HG03439 (cell line): Measurements from ENCODE around the gene REL.
"Not testable (repeated sequence)": the region's sequence is repeated elsewhere in the genome, so short reads cannot be mapped to it uniquely, and the experiment has no call there.

ENCODE experiments used
- ATAC-seq: cut with Tn5 transposase; IDR thresholded peaks from one replicate; pipeline ENCODE4 v1.9.1; 2021; ENCODE audit warnings: mild to moderate bottlenecking, moderate library complexity; ENCODE audit not compliant: unreplicated experiment

Gene REL

DNA sequence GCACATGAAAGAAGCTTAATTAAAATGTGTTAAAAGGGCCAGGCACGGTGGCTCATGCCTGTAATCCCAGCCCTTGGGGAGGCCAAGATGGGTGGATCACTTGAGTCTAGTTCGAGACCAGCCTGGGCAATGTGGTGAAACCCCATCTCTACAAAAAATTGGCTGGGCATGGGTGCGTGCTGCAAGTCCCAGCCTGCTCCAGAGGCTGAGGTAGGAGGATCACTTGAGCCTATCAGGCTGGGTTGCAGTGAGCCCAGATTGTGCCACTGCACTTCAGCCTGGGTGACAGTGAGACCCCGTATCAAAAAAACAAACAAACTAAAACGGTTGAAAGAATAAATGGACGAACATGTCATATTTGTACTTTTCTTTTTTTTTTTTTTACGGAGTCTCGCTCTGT lies 26.0 kb downstream of the REL start:
- ATAC-seq, result no peak

DNA sequence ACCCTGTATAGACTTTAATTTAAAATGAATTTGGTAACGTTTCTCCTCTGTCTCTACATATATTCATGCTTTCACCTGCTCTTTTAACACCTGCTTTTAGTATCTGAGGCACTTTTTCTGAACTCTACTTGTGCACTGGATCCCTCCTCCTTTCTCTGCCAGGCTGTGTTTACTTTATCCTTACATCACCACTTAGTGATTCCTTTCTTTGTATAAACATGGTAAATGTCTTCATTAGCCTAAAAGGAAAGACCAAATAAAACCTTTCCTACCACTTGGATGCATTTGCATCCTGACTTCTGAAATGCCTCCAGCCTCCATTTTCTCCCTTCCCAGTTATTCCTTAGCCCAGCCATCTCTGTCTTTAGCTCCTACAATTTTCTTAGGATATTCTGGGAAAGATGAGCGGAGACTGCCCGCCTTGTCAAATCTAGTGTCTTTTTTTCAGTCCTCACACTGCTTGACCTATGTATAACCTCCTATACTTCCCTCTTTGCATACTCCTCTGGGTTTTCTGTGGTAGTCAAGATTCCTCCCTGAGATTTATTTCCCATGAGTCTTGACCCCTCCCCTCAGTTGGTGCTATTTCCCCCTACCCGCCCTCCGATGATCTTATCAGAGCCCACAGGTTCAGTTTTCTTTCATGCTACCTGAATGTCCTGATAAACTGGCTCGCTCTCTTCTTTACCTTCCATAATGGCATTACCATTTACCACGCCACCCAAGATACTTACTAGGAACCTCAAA lies 44.8 kb downstream of the REL start:
- ATAC-seq, result no peak

DNA sequence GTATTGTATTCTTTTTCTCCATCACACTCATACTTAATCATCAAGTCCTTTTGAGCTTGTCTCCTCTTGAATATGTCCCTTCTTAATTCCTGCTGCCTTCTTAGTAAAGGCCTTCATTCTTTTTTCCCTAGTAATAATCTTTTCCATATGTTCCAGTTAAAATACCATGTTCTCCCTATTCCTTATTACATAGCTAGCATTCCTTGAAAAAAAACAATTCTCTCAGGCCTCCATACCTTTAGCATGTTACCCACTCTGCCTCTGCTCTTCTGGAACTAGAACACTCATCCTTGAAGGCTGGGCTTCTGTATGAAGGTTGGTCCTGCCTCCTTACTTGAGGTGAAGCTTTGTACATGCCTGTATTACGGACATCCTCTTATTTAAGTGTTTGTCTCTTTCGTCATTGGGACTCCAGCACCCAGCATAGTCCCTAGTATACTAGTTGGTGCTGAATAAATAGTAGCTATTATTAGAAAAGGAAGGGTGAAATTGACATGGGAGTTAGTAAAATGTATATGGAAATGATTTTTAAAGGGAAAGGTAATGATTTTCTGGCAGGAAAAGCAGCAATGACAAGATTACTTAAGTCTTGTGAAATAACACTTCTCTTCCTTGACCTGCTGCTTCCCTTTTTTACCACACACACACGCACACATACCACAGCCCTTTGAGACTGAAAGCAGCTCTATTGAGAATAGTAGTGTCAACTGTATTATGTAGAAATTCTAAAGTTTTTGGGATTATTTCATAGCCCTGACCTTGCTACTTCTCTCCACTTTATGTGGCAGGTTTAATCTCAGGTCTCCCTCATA lies 45.6 kb downstream of the REL start:
- no peak for ATAC-seq

DNA sequence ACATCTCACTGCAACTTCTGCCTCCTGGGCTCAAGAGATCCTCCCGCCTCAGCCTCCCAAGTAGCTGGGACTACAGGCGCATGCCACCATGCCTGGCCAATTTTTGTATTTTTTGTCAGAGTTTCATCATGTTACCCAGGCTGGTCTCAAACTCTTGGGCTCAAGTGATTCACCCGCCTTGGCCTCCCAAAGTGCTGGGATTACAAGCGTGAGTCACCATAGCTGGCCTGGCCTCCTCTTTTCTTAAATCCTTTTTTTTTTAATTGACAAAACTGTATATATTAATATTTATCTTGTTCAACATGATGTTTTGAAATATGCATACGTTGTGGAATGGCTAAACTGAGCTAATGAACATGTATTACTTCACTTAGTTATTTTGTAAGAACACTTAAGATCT lies 50.7 kb downstream of the REL start:
- not testable (repeated sequence) for ATAC-seq

DNA sequence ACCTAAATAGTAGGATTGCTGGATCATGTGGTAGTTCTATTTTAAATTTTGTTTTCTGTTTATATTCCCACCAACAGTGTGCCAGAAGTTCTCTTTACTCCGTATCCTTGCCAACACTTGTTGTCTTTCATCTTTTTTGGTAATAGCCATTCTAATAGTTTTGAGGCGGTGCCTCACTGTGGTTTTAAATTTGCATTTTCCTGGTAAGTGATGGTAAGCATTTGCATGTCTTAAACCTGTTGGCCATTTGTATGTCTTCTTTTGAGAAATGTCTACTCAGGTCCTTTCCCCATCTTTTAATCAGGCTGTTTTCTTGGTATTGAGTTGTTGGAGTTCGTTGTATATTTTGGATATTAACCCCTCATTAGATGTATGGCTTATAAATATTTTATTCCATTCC lies 51.6 kb downstream of the REL start:
- ATAC-seq, result no peak

DNA sequence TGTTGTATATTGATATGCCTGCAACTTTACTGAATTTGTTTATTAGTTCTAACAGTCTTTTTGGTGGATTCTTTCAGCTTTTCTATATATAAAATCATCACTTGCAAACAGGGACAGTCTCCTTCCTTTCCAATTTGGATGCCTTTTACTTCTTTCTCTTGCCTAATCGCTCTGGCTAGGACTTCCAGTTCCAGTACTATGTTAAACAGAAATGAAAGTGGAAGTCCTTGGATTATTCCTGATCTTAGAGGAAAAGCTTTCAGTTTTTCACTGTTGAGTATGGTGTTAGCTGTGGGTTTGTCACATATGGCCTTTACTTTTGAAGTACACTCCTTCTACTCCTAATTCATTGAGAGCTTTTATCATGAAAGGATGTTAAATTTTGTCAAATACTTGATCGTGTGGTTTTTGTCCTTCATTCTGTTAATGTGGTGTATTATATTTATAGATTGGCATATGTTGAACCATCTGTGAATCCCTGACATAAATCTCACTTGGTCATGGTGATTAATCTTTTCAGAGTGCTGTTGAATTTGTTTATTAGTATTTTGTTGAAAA lies 52.9 kb downstream of the REL start:
- ATAC-seq, result no peak

DNA sequence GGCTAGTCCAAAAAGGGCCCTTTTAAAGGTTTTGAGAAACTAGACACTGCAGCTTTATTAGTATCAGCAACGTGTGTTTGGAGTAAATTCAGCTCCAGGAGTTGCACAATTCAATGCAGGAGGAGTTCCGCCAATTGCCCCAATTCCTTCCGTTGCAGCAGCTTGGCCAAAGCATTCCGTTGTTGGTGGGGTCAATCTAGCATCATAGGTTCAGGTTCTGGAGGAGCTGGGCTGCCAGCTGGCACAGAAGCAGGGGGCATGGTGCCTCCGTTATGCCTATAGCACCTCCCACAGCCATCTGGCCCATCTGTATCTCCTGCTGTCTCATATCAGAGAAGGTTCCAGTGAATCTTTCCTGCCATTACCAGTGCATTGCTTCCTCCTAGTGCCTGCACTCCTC lies 55.4 kb downstream of the REL start:
- ATAC-seq, result no peak

DNA sequence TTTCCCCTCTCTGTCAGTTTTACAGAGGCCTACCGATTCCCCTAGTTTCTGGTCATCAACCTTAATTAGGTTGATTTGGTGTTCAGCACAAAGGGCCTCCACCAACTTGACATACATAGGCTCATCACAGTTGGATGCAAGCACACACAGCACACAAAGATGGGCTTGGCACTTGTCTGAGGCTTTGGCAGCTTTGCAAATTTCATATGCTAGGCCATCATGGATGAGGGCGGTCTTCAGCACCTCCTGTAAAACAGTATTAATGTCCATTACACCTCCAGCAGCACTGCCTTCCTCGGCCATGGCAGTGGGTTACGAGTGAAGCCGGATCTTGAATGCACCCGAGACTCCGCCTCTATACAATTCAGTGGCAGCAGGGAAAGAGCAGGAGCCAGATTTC lies 56.9 kb downstream of the REL start:
- no peak for ATAC-seq

DNA sequence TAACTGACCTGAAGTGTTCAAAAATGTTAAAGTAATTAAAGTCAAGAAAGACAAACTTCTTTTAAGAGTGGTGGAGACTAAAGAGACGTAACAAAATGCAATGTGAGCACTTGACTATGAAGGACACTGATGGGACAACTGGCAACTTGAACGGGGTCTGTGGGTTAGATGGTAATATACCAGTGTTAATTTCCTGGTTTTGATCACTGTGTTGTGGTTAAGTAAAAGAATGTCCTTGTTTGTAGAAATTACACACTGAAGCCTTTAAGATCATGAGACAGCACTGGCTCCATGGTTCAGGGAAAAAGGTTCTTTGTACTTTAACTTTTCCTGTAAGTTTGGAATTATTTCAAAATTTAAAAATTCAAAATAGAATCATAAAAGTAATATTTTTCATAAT lies 58.2 kb downstream of the REL start:
- no peak for ATAC-seq

DNA sequence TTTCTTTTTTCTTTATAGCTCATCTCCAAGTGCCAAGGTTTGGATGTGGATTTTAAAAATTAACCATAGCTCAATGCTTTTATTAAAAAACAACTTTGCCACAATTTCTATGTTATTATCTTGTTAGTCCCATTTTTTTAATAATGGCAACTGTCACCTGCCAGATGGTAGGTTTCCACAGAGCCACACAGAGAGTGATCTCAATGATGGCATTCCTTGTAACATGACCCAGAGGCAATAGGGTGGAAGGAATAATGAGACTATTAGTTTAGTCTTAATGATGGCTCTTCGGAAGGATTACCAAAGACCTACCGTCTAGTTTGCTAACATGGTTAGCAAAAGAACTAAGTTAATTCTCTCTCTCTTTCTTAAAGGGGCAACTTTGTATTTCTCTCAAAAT lies 64.0 kb downstream of the REL start:
- ATAC-seq, result no peak

DNA sequence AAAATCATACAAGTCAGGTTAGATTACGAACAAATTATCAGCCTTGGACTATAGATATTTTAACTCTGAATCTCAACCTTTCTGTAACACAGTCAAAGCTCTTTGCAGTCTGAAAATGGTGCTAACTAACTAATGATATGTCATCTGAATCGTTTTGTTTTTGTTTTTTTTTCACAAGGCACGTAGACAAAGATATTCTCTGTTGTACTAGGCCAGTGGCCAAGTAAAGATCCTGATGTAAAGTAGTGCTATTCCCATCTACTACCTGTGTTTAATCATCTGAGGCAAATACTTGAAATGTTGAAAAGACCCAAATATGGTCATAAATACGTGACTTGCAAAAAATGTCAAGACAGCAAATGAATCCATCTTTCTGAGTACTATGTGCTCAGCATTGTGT lies 65.7 kb downstream of the REL start:
- ATAC-seq, result no peak

DNA sequence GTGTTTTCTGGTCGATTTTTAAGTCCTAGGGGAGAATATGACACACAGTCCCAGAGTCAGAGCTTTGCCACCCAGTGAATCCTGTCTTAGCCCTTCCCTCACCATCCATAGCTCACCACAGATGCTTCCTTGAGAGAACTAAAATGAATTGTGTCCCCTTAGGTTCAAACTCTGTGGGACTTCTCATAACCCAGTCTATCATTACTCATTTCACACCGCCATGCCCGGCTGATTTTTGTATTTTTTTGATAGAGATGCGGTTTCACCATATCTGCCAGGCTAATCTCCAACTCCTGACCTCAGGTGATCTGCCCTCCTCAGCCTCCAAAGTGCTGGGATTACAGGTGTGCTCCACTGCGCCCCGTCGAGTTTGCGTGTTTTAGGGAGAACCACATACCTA lies 66.8 kb downstream of the REL start:
- ATAC-seq, result no peak

DNA sequence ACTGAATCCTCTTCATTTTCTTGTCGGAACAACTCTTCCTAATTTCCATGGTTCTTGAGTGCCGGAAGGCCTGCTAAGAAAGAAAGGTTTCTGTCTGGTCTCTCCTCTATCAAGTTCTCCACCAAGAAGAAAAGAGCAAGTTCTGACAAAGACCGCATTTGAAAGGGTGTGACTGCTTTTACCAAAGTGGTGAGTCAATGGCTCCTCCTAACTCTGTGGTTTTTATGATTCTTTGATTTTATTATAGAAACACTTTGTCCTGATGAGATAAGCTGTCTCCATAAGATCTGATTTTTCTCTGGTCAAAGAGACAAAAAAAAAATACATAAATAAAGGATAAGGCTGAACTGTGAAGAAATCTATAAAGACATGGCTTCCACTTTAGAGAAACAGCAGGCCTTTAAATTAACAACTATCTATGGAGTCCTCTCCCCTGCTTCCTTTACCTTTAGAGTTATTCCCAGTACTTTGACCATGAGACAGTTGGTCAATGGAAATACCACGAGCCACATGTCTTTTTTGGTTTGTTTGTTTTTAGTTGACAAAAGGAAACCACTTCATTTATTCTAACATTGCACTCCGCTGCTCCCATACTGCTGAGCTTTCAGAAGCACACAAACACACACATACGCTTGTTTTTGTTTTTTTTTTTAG lies 67.7 kb downstream of the REL start:
- ATAC-seq, result no peak

DNA sequence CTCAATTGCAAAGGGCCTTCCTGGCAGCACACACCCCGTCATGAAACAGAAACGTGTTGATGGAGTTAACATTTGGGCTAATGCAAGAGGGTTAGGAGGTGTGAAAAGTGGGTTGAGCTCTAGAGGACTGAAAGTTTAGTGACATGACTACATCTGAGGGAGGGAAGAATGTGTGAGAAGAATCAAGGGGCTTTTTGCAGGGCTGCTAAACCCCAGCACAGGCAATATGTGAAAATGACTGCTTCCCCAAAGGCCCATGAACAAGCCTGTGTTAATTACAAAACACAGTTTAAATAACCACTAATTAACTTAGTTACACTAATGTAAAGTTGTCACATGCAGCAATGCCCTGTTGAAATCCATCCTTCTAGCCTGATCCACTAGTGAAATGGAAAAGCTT lies 72.8 kb downstream of the REL start:
- no peak for ATAC-seq

DNA sequence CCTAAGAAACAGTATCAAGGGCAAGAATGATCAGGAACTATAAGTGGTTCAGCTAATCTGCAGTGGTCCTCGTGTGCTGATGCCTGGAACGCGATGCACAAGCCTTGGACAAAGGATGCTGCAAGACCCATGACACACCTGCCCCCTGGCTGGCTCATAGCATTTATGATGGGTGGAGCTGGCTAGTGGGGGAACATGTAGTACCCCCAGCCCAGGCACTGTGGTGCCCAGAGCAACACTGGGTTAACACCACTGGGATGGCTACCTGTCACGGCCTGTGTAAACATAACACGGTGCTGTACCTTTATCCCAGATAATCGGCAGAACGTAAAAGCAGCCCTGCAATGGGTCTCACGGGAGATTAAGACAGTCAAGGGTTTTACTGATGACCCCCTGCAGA lies 75.8 kb downstream of the REL start:
- ATAC-seq, result no peak

DNA sequence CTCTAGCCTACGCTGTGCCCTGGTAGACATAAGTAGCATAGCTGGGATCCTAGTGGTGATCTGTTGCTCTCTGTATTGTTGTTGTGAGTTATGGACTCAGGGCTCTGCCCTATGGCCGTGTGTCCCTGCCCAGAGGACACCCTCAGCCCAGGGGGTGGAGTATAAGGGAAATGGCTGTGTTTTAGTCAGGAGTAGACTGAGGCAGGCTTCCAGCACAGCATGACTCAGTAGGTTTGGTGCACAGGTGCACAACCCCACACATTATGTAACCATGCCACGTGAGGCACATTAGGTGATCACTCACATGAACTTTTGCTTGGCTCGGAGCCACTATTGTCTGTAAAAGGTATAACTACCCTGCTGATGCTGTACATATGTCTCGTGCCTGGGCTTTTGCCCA lies 76.3 kb downstream of the REL start:
- no peak for ATAC-seq

DNA sequence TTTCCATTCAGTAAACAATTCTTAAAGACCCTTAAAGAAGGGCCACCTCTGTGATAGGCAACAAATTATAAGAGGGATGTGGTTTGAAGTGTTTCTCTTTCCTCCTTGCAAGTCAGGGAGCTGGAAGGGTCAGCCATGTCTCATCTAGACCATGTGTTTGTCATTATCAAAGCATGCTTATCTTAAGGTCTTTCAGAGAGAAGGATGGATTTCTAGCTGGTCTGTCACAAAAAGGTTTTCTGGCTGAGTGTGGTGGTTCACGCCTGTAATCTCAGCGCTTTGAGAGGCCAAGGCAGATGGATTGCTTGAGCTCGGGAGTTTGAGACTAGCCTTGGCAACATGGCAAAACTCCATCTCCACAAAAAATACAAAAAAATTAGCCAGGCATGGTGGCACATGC lies 77.0 kb downstream of the REL start:
- ATAC-seq, result no peak

DNA sequence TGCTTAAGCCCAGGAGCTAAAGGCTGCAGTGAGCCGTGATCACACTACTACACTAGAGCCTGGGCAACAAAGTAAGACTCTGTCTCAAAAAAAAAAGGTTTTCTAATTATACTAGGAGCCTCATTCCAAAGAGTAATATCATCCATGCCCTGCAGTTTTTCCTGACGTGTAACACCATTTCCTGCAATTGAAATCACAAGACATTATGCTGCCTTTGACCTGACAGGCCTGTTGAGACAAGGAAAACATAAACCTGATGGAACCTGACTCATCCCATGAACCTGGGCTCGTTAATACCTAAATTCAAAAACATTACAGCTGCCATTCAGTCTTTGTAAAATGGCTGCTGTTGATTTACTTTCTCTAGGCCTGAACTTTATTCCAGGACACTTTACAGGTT lies 77.4 kb downstream of the REL start:
- no peak for ATAC-seq

DNA sequence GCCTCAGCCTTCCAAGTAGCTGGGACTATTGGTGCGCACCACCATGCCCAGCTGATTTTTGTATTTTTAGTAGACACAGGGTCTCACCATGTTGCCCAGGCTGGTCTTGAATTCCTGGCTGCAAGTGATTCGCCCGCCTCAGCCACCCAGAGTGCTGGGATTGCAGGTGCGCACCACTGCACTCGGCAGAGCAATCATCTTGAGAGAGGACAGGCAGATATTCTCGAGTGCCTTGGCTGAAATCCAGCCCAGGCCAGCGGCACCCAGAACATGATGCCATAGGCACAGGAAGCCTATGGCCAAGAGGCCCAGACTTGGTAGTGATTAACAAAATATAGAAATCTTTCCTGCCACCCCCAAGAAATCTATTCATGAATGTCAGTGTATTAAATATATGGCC lies 78.1 kb downstream of the REL start:
- no peak for ATAC-seq

DNA sequence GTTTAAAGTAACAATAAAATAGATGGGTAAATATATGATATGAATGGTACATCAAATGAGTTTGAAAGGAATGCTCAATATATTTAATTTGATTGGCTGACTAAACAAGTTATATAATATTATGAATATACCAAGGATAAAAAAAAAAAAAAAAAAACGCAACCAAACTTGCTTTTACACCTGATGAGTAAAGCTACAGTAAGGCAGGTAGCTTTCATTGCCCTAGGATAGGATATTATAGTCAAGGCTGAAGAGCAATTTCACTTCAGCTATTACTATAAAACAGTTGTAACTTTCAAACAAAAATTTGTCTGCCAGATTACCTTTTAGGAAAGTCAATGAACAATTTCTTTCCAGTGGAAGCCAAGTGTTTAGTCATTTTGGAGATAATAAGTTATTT lies 79.3 kb downstream of the REL start:
- no peak for ATAC-seq

DNA sequence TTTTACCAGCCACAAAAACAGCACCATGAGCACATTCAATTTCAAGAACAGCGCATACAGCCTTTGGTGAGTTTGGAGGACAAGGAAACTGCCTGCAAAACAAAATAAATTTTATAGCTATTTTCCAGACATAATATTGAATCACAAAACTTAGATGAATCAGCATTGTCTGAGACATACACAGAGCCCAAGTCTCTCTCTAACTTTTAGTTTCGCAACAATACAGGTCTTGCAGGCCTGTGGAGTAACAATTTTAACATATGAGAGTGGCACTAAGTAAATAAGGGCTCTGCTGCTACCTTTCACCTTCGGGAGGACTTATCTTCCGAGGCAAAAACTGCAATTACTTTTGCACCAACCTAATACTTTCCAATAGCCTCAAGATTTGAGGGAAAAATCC lies 80.1 kb downstream of the REL start:
- ATAC-seq, result no peak

DNA sequence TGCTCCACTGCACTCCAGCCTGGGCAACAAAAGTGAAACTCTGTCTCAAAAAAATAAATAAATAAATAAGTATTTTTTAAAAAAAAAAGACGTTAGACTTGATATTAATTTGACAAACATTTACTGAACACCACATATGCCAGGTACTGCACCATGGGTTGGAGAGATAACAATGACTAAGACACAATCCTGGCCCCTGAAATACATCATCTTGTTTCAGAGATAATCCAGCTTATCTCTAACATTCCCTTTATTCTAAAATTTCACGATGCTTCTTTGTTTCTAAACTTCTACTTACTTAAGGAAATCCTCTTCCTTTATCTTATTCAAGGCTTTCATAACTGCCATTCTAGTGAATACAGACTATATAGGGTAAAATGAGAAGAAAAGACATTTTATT lies 81.2 kb downstream of the REL start:
- no peak for ATAC-seq
